K562 (cell line): ENCODE data around the gene TMEM53. TPM values are rescaled to one million over a fixed set of nuclear protein-coding genes. Genes with fewer than 3 reads are reported as not detected.
A peak's percentile ranks its signal among the peaks of the same experiment; 100 is the strongest.

ENCODE experiments used
- ATAC-seq: fragments of 200-7000 bp; cut with Tn5 transposase; 3 replicates; pipeline ENCODE4 v1.9.1; 2020; ENCODE audit warnings: moderate library complexity
- BruUV-seq: library from RNA; stranded (reverse); fragments of 400-500 nt; replicated peaks from 2 replicates; lab custom pipeline; 2021; lab: Mats Ljungman, UMichigan
- CTCF ChIA-PET: fragments of 300-600 bp; formaldehyde crosslinking; extraction: SDS; loops from one replicate; lab custom pipeline; 2021; ENCODE audit warnings: low intra/inter-chr PET ratio; lab: Yijun Ruan, JAX
- POLR2A ChIA-PET: fragments of 300-600, 350-650 bp; sonication (Branson Sonifier 250); formaldehyde crosslinking; extraction: SDS; loops from one replicate; lab custom pipeline; 2021; ENCODE audit warnings: antibody characterized with exemption, inconsistent platforms; lab: Yijun Ruan, JAX
- DNase-seq, 4 experiments: peaks; one replicate each; pipeline versions ENCODE4 v3.0.0 to v3.0.0-alpha.2; 2011 to 2018; ENCODE audit warnings: low spot score in 3 of 4, mixed read lengths in 3 of 4; ENCODE audit errors: extremely low read depth in 1 of 4
- FAIRE-seq: peaks from 2 replicates; lab custom pipeline; 2011; peaks lifted over from hg19 to GRCh38; lab: Jason Lieb, UNC
- H2AFZ ChIP-seq: 2 replicates; pipeline ENCODE4 v1.6.0; 2011; ENCODE audit warnings: low read depth, low read length, control low read depth, inconsistent platforms
- H3K27ac ChIP-seq: fragments of 200-600 bp; 3 replicates; pipeline ENCODE4 v1.8.0; 2011; ENCODE audit warnings: low read depth, mild to moderate bottlenecking, control low read depth, inconsistent platforms, low read length, moderate library complexity, mixed read lengths; ENCODE audit errors: extremely low read depth
- H3K27me3 ChIP-seq, 2 experiments: fragments of 300-600 bp in 1 of 2; 2 replicates in 1 of 2; 3 replicates in 1 of 2; pipeline versions ENCODE4 v1.6.0 to v1.8.0; 2011; ENCODE audit warnings: inconsistent platforms in 2 of 2, low read length in 2 of 2, mild to moderate bottlenecking in 1 of 2, mixed read lengths in 1 of 2, moderate library complexity in 1 of 2; ENCODE audit not compliant: control insufficient read depth in 2 of 2, insufficient read depth in 2 of 2
- H3K36me3 ChIP-seq: fragments of 300-600 bp; 3 replicates; pipeline ENCODE4 v1.8.0; 2011; ENCODE audit warnings: mild to moderate bottlenecking, low read length, inconsistent platforms; ENCODE audit not compliant: control insufficient read depth, insufficient read depth
- H3K4me1 ChIP-seq, 2 experiments: fragments of 200-600 bp in 1 of 2; replicated peaks in 1 of 2; 2 replicates in 1 of 2; 3 replicates in 1 of 2; pipeline versions ENCODE4 v1.5.1 to v1.8.0; 2011; ENCODE audit warnings: inconsistent platforms in 2 of 2, low read length in 2 of 2, mild to moderate bottlenecking in 1 of 2, mixed read lengths in 1 of 2, moderate library complexity in 1 of 2; ENCODE audit not compliant: control insufficient read depth in 2 of 2, insufficient read depth in 2 of 2
- H3K4me2 ChIP-seq: 2 replicates; pipeline ENCODE4 v1.6.1; 2011; ENCODE audit warnings: low read length, control low read depth, inconsistent platforms, mixed read lengths; ENCODE audit not compliant: insufficient read depth
- H3K4me3 ChIP-seq: fragments of 200-600 bp; sonication (generic), shearing (Covaris generic); 2 replicates; pipeline ENCODE4 v1.5.1; 2016; ENCODE audit warnings: control low read depth, inconsistent platforms
- H3K79me2 ChIP-seq: fragments of 200-600 bp; 3 replicates; pipeline ENCODE4 v1.8.0; 2011; ENCODE audit warnings: low read length, inconsistent platforms; ENCODE audit not compliant: control insufficient read depth, insufficient read depth
- H3K9ac ChIP-seq, 2 experiments: 2 replicates each; pipeline versions ENCODE4 v1.6.0 to v1.6.1; 2011; ENCODE audit warnings: low read depth in 2 of 2, low read length in 2 of 2, control low read depth in 1 of 2, inconsistent platforms in 1 of 2, mild to moderate bottlenecking in 1 of 2, mixed read lengths in 1 of 2; ENCODE audit not compliant: insufficient read depth in 1 of 2
- H3K9me1 ChIP-seq: one replicate; pipeline ENCODE4 v1.6.0; 2011; ENCODE audit warnings: inconsistent platforms, mild to moderate bottlenecking, low read length, moderate library complexity; ENCODE audit not compliant: control insufficient read depth, insufficient read depth
- H3K9me3 ChIP-seq: replicated peaks from 2 replicates; pipeline ENCODE4 v1.5.1; 2011; ENCODE audit warnings: low read depth, low read length, inconsistent platforms; ENCODE audit not compliant: control insufficient read depth, insufficient read depth
- H4K20me1 ChIP-seq: replicated peaks from 2 replicates; pipeline ENCODE4 v1.6.1; 2011; ENCODE audit warnings: low read length, inconsistent platforms, mixed read lengths; ENCODE audit not compliant: control insufficient read depth, insufficient read depth
- ATF3 ChIP-seq, 2 experiments: fragments of 450-650 bp in 1 of 2; sonication (generic) in 1 of 2; formaldehyde crosslinking in 1 of 2; IDR thresholded peaks in 1 of 2; conservative IDR thresholded peaks in 1 of 2; 2 replicates each; pipeline versions ENCODE4 v1.6.1 to v1.8.1; 2016 to 2023; ENCODE audit warnings: mild to moderate bottlenecking in 2 of 2, moderate library complexity in 2 of 2, inconsistent platforms in 1 of 2, missing genetic modification reagents in 1 of 2
- BRD9 ChIP-seq: fragments of 450-650 bp; IDR thresholded peaks from 2 replicates; pipeline ENCODE4 v1.6.1; 2018; ENCODE audit warnings: low read depth; ENCODE audit not compliant: partially characterized antibody
- CEBPB ChIP-seq: fragments of 450-650 bp; IDR thresholded peaks from 2 replicates; pipeline ENCODE4 v1.6.1; 2016; ENCODE audit warnings: missing genetic modification characterization, missing compliant biosample characterization
- CTCFL ChIP-seq: IDR thresholded peaks from 2 replicates; pipeline ENCODE4 v1.6.1; 2011; ENCODE audit warnings: borderline replicate concordance, low read depth, mild to moderate bottlenecking, moderate library complexity, low read length; ENCODE audit not compliant: insufficient read depth, poor library complexity, severe bottlenecking
- EP300 ChIP-seq: IDR thresholded peaks from 2 replicates; pipeline ENCODE4 v1.6.1; 2012; ENCODE audit warnings: low read length, improper control_type of control experiment
- ETV1 ChIP-seq: fragments of 450-650 bp; conservative IDR thresholded peaks from 2 replicates; pipeline ENCODE4 v1.6.1; 2016; ENCODE audit warnings: missing genetic modification characterization, control low read depth, low read depth, missing compliant biosample characterization
- EZH2 ChIP-seq: IDR thresholded peaks from 2 replicates; pipeline ENCODE4 v1.6.1; 2012; ENCODE audit warnings: low read depth, mild to moderate bottlenecking, inconsistent platforms, low read length, borderline replicate concordance
- PML ChIP-seq: IDR thresholded peaks from 2 replicates; pipeline ENCODE4 v1.6.1; 2012; ENCODE audit warnings: low read length, inconsistent platforms
- SAP30 ChIP-seq: fragments of 200-600 bp; sonication (generic); IDR thresholded peaks from 2 replicates; pipeline ENCODE4 v1.6.1; 2012; ENCODE audit warnings: borderline replicate concordance, low read depth, mild to moderate bottlenecking, moderate library complexity, low read length, control low read depth, inconsistent platforms; ENCODE audit not compliant: insufficient read depth, poor library complexity, severe bottlenecking
- SMAD1 ChIP-seq: fragments of 150-350 bp; IDR thresholded peaks from 2 replicates; pipeline ENCODE4 v1.6.1; 2014; ENCODE audit warnings: low read length, low read depth; ENCODE audit not compliant: partially characterized antibody
- TRIM28 ChIP-seq: fragments of 450-650 bp; IDR thresholded peaks from 2 replicates; pipeline ENCODE4 v1.6.1; 2017
- ZBTB1 ChIP-seq: sonication (generic); formaldehyde crosslinking; IDR thresholded peaks from 2 replicates; pipeline ENCODE4 v1.8.1; 2023; ENCODE audit warnings: missing genetic modification reagents, low read depth, mild to moderate bottlenecking, borderline replicate concordance
- ZNF175 ChIP-seq: fragments of 200-800 bp; sonication (Bioruptor generic); IDR thresholded peaks from 2 replicates; pipeline ENCODE4 v1.6.1; 2016; ENCODE audit warnings: low read depth, mild to moderate bottlenecking, missing genetic modification characterization, missing compliant biosample characterization
- ZNF280A ChIP-seq: fragments of 450-650 bp; IDR thresholded peaks from 2 replicates; pipeline ENCODE4 v1.6.1; 2018; ENCODE audit warnings: mild to moderate bottlenecking, low read depth; ENCODE audit not compliant: partially characterized antibody
- ZNF584 ChIP-seq: fragments of 200-800 bp; sonication (Bioruptor generic); IDR thresholded peaks from 2 replicates; pipeline ENCODE4 v1.6.1; 2016; ENCODE audit warnings: low read depth, mild to moderate bottlenecking, missing genetic modification characterization, missing compliant biosample characterization
- ZNF764 ChIP-seq: fragments of 250-450 bp; sonication (Bioruptor Pico); IDR thresholded peaks from 2 replicates; pipeline ENCODE4 v1.4.0; 2020; ENCODE audit warnings: low read depth, mild to moderate bottlenecking, moderate library complexity
- WGBS: fragments of 100-300 bp; shearing (Covaris generic); methylation state at CpG from one replicate; pipeline ENCODE4 v1.1.6; 2016; ENCODE audit warnings: low coverage, mixed read lengths; ENCODE audit not compliant: insufficient coverage; ENCODE audit errors: missing lambda C conversion rate; 5-methylcytosine and 5-hydroxymethylcytosine counted together
- in situ Hi-C: fragments of 300-500 bp; cut with MboI; formaldehyde crosslinking; loops from 4 replicates; pipeline ENCODE4 v1.15.0; 2018; ENCODE audit warnings: inconsistent platforms, mixed read lengths
- intact Hi-C: fragments of 100-400 bp; cut with micrococcal nuclease; formaldehyde crosslinking; loops from 2 replicates; pipeline ENCODE4 v1.14.2; 2022
- polyA plus RNA-seq, 8 experiments: library from polyadenylated mRNA; depleted of rRNA in 4 of 8; stranded (reverse) in 5 of 8; unstranded in 3 of 8; fragments of >200 nt; fragmentation: Nextera tagmentation in 2 of 8; fragmentation: Illumina TruSeq in 1 of 8; extraction: Ambion mirVana in 2 of 8; extraction: Trizol in 1 of 8; gene quantifications; 2 replicates each; pipeline versions ENCODE4 v1.2.1 to v1.2.3, GENCODE V29; 2011 to 2014; ENCODE audit warnings: inconsistent platforms in 1 of 8, missing spikeins in 1 of 8
- total RNA-seq, 7 experiments: library from RNA; depleted of rRNA in 6 of 7; stranded (reverse); fragments of >200 nt in 6 of 7; fragmentation: Illumina TruSeq in 2 of 7; extraction: Trizol in 2 of 7; gene quantifications; 2 replicates each; pipeline versions ENCODE4 v1.2.1 to v1.2.3, GENCODE V29; 2011 to 2021; ENCODE audit warnings: low replicate concordance in 1 of 7

The TMEM53 gene
- total and polyA plus RNA-seq, 9 of the 15 experiments (the other 6 are each of a cell fraction or from before 2014, with no cell fraction given): 0.23 to 3.7 (median 2.0) TPM

GRCh38 chr1:44677201-44677766, 3.0 kb upstream of the TMEM53 start:
- no peak overlapping the region for H3K27ac ChIP-seq
- no peak overlapping the region for H3K9ac ChIP-seq
- in situ Hi-C loops (no loop called here), intact Hi-C loops (loop anchor here (1.0 kb wide), 1 partner anchor 24 kb away; no protein-coding TSS in a partner anchor)
- no peak for ATAC-seq
- H4K20me1 ChIP-seq: no peaks in the 10 kb centered on the region
- H2AFZ ChIP-seq: peak overlapping the region; percentile 58; the same call in 1 of the 2 replicates
- peaks cover 4% of the 10 kb centered on the region for H3K9me1 ChIP-seq
- H3K36me3 ChIP-seq: no peaks in the 10 kb centered on the region
- no TSS peak for BruUV-seq
- POLR2A ChIA-PET: interaction anchor here (2.6 kb wide), 1 partner anchor 44 kb away, joined by 10 read pairs; no protein-coding TSS in a partner anchor
- no peaks in the 10 kb centered on the region for H3K79me2 ChIP-seq
- peaks cover 21 to 31% of the 10 kb centered on the region in 2 experiments for H3K4me1 ChIP-seq
- H3K4me3 ChIP-seq: no peak overlapping the region
- 14% methylated on average over 6 of the region's 6 CpGs for WGBS
- peak; percentile 43 to 63 (median 51) for DNase-seq
- FAIRE-seq: peak; percentile 81
- H3K9me3 ChIP-seq: no peaks in the 10 kb centered on the region
- peaks cover 13 to 22% of the 10 kb centered on the region in 2 experiments for H3K27me3 ChIP-seq
- H3K4me2 ChIP-seq: no peak overlapping the region
- CTCF ChIA-PET: interaction anchor here (0.6 to 1.4 kb wide), 2 partner anchors 21 to 54 kb away, joined by 3 to 4 read pairs; no protein-coding TSS in a partner anchor
- TF ChIP-seq SAP30 (no peak), ZNF175 (CRISPR knock-in tag) (no peak), BRD9 (peak; percentile 41), PML (no peak), ZNF764 (CRISPR knock-in tag) (no peak), SMAD1 (peak; percentile 61), ZNF584 (CRISPR knock-in tag) (0 out of 2 replicates have a peak, but pooled peaks have one; percentile 16), ETV1 (0 out of 2 replicates have a peak, but pooled peaks have one; percentile 37), EZH2 (no peak), ZNF280A (no peak), EP300 (no peak), TRIM28 (no peak), CTCFL (peak; percentile 73), ATF3 (IDR thresholded peaks at IDR 0.05) (no peak), ATF3 (CRISPR knock-in tag; conservative IDR thresholded peaks at IDR 0.05) (no peak), CEBPB (tag) (peak; percentile 97), ZBTB1 (CRISPR knock-in tag) (no peak)
